ENCODE measurements around the gene DBP. TPM values are rescaled to one million over a fixed set of nuclear protein-coding genes. Genes with fewer than 3 reads are reported as not detected.

The DBP gene
- total and polyA plus RNA-seq, 2 experiments from 2014 or later, result 3.7 to 5.9 TPM

DNA sequence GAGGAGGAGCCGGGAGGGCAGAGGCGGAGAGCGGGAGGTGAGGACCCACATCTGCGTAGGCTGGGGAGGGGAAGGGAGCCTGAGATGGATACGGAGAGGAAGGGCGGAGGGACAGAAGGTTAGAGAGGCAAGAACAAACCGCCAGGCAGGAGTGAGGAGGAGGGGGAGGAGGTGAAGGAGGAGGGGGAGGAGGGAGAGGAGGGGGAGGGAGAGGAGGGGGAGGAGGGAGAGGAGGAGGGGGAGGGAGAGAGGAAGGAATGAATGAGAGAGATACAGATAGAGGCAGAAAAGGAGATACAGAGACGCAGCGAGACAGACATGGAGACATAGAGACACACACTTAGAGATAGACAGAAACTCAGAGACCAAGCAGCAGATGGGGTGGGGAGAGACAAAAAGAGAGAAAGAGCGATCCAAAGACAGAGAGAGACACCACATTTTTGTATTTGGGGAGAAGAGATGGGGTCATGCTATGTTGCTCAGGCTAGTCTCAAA lies 9.6 kb upstream of the DBP start:
- TF ChIP-seq EZH2 (IDR thresholded peaks at IDR 0.05; ENCODE audit: insufficient read depth, poor library complexity, severe bottlenecking) (no peak), EZH2phosphoT487 (IDR thresholded peaks at IDR 0.05; ENCODE audit: insufficient read depth, low read depth) (no peak)
- H3K27me3 ChIP-seq (replicated peaks; ENCODE audit: insufficient read depth), result no peaks in the 10 kb centered on the region
- H3K79me2 ChIP-seq (ENCODE audit: insufficient read depth), result no peaks in the 10 kb centered on the region
- WGBS, 2 experiments (ENCODE audit: low coverage in 1 of 2, low lambda C conversion rate in 2 of 2, missing lambda C conversion rate in 2 of 2), result 11 to 60% methylated on average over 2 to 10 of the region's 10 CpGs
- H3K9ac ChIP-seq, result no peak overlapping the region
- no peaks in the 10 kb centered on the region for H3K36me3 ChIP-seq (ENCODE audit: low read depth)
- no peaks in the 10 kb centered on the region for H3K9me2 ChIP-seq (ENCODE audit: insufficient read depth)
- H3K9me3 ChIP-seq (ENCODE audit: low read depth), result no peaks in the 10 kb centered on the region
- in situ Hi-C loops (cut with MboI), result no loop called here
- 0 out of 2 replicates have a peak, but pooled peaks cover 17% of the 10 kb centered on the region for H3K4me1 ChIP-seq (ENCODE audit: insufficient read depth)
- DNase-seq, result no peak
- H2AFZ ChIP-seq, result peak overlapping the region; percentile 93
- peak overlapping the region; percentile 73 for H3K4me3 ChIP-seq
- no peak overlapping the region for H3K27ac ChIP-seq
- no peaks in the 10 kb centered on the region for H4K20me1 ChIP-seq (ENCODE audit: insufficient read depth)
- H3F3A ChIP-seq (ENCODE audit: insufficient read depth), result peaks cover 7% of the 10 kb centered on the region; the same call in 1 of the 2 replicates
- H3K4me2 ChIP-seq (ENCODE audit: unreplicated experiment), result peak overlapping the region; percentile 96

DNA sequence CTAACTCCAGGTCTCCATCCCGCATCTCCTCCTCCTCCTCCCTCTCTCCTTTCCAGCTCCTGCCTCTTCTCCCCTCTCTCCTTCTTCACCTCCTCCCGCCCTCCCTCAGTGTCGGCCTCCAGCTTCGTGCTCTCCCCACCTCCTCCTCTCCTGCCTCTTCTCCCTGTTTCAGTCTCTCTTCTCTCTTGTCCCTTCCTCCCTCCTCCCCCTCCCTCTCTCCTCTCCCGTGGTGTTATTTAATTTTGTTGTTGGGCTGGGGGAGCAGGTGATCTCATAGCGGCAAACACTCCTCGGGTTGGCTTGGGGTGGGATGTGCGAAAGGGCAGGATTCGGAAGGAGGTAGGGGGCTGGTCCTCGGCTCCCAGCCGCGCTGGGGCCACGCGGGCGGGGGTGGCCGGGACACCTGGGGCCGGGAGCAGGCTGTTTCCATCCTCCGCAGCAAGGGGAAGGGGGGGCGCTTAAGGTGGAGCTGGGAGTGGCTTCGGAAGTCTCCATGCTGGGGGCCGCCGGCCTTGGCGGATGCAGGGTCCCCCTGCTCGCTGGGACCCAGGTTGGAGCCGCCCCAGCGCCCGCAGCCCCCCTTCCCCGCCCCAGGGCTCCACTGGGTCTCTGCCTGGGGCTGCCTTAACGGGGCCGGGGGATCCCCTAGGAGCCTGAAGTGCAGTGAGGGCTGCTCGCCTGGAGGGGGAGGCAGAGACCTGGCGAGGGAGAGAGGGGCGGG lies 9.0 kb upstream of the DBP start, which contains the start of gene CA11:
Gene CA11 (minus strand): TSS at position 187 of the 721 bp plus-strand sequence. CDS start 555 bp downstream, outside the sequence.
- peaks cover 7% of the 10 kb centered on the region; the same call in 1 of the 2 replicates for H3F3A ChIP-seq (ENCODE audit: insufficient read depth)
- H3K9me3 ChIP-seq (ENCODE audit: low read depth), result no peaks in the 10 kb centered on the region
- H3K79me2 ChIP-seq (ENCODE audit: insufficient read depth), result no peaks in the 10 kb centered on the region
- peak within 1 kb of the TSS; percentile 93 for H2AFZ ChIP-seq
- H3K27me3 ChIP-seq (replicated peaks; ENCODE audit: insufficient read depth), result no peaks in the 10 kb centered on the region
- 0 out of 2 replicates have a peak, but pooled peaks cover 17% of the 10 kb centered on the region for H3K4me1 ChIP-seq (ENCODE audit: insufficient read depth)
- TF ChIP-seq EZH2 (IDR thresholded peaks at IDR 0.05; ENCODE audit: insufficient read depth, poor library complexity, severe bottlenecking) (no peak), EZH2phosphoT487 (IDR thresholded peaks at IDR 0.05; ENCODE audit: insufficient read depth, low read depth) (no peak)
- H3K4me3 ChIP-seq, result peak within 1 kb of the TSS; percentile 73
- no peak within 1 kb of the TSS for H3K27ac ChIP-seq
- WGBS, 2 experiments (ENCODE audit: low coverage in 1 of 2, low lambda C conversion rate in 2 of 2, missing lambda C conversion rate in 2 of 2), result 1 to 4% methylated on average over 13 to 33 of the region's 33 CpGs
- H3K9ac ChIP-seq, result peak within 1 kb of the TSS; percentile 27
- H3K4me2 ChIP-seq (ENCODE audit: unreplicated experiment), result peak within 1 kb of the TSS; percentile 96
- no peaks in the 10 kb centered on the region for H3K9me2 ChIP-seq (ENCODE audit: insufficient read depth)
- peak; percentile 87 for DNase-seq
- H3K36me3 ChIP-seq (ENCODE audit: low read depth), result no peaks in the 10 kb centered on the region
- no peaks in the 10 kb centered on the region for H4K20me1 ChIP-seq (ENCODE audit: insufficient read depth)
- in situ Hi-C loops (cut with MboI), result no loop called here

DNA sequence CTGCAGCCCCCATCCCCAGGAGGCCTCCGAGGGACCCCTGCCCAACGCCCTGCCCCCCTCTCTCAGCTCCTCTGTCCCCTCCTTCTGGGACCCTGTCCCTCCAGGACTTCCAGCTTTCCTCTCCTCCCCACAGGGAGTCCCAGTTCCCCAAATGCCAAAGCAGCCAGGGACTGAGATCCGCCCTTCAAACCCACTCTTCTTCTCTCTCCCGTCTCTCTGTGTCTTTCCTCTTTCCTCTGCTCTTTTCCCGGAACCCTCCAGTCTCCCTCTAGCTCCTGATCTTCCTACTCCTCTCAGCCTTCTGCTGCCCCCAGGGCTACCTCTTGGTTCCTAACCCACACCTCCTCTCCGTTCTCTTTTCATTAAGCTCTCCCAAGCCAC lies 8.4 kb upstream of the DBP start:
- WGBS, 2 experiments (ENCODE audit: low coverage in 1 of 2, low lambda C conversion rate in 2 of 2, missing lambda C conversion rate in 2 of 2), result 1 to 5% methylated on average over 4 to 6 of the region's 6 CpGs
- H3K36me3 ChIP-seq (ENCODE audit: low read depth), result no peaks in the 10 kb centered on the region
- no peaks in the 10 kb centered on the region for H3K27me3 ChIP-seq (replicated peaks; ENCODE audit: insufficient read depth)
- H3F3A ChIP-seq (ENCODE audit: insufficient read depth), result peaks cover 7% of the 10 kb centered on the region; the same call in 1 of the 2 replicates
- in situ Hi-C loops (cut with MboI), result no loop called here
- H3K9me3 ChIP-seq (ENCODE audit: low read depth), result no peaks in the 10 kb centered on the region
- peak overlapping the region; percentile 93 for H2AFZ ChIP-seq
- TF ChIP-seq EZH2 (IDR thresholded peaks at IDR 0.05; ENCODE audit: insufficient read depth, poor library complexity, severe bottlenecking) (no peak), EZH2phosphoT487 (IDR thresholded peaks at IDR 0.05; ENCODE audit: insufficient read depth, low read depth) (no peak)
- peak overlapping the region; percentile 73 for H3K4me3 ChIP-seq
- no peaks in the 10 kb centered on the region for H3K79me2 ChIP-seq (ENCODE audit: insufficient read depth)
- H3K4me1 ChIP-seq (ENCODE audit: insufficient read depth), result 0 out of 2 replicates have a peak, but pooled peaks cover 17% of the 10 kb centered on the region
- peak overlapping the region; percentile 27; the same call in 1 of the 2 replicates for H3K9ac ChIP-seq
- H3K27ac ChIP-seq, result no peak overlapping the region
- no peaks in the 10 kb centered on the region for H3K9me2 ChIP-seq (ENCODE audit: insufficient read depth)
- H3K4me2 ChIP-seq (ENCODE audit: unreplicated experiment), result peak overlapping the region; percentile 96
- DNase-seq, result no peak
- H4K20me1 ChIP-seq (ENCODE audit: insufficient read depth), result no peaks in the 10 kb centered on the region

DNA sequence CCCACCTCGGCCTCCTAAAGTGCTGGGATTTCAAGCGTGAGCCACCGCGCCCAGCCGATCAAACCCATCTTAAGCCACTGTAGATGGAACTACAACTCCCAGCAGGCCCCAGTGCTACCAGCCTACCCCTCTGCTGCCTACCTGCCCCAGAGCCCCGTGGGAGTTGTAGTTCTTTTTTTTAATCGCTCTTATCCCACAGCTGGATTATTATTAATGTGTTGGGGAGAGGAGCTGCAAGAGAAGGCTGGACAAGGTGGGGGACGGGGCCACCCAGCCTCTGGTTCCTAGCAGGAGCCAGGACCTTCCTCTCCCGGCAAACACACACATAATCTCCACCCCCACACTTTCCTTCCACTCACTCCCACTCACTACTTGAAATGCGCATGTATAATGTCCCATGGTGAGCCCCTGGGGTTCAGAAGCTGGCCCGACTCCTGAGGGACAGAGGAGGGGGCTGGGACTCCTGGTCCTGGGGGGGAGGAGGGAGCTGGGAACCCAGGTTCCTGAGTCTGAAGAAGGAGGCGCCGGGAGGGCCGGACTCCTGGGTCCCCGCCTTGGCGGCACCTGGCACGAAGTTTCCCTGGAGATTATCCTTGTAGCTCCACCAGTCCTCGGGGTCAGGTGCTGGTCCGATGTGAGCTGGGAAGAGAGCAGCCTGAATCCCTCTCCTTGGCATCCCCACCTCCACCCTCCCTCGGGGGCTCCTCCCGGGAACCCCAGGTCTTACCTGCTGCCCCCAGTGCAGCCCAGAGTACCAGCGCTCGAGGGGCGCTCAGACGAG lies 7.8 kb upstream of the DBP start:
- DNase-seq, result peak; percentile 81
- H3K27ac ChIP-seq, result no peak overlapping the region
- no peaks in the 10 kb centered on the region for H3K36me3 ChIP-seq (ENCODE audit: low read depth)
- no peak overlapping the region for H3K9ac ChIP-seq
- no peaks in the 10 kb centered on the region for H3K27me3 ChIP-seq (replicated peaks; ENCODE audit: insufficient read depth)
- in situ Hi-C loops (cut with MboI), result no loop called here
- peak overlapping the region; percentile 73; the same call in 1 of the 2 replicates for H3K4me3 ChIP-seq
- no peaks in the 10 kb centered on the region for H3K79me2 ChIP-seq (ENCODE audit: insufficient read depth)
- WGBS, 2 experiments (ENCODE audit: low coverage in 1 of 2, low lambda C conversion rate in 2 of 2, missing lambda C conversion rate in 2 of 2), result 4 to 6% methylated on average over 21 to 25 of the region's 25 CpGs
- H3K4me2 ChIP-seq (ENCODE audit: unreplicated experiment), result peak overlapping the region; percentile 96
- H3K4me1 ChIP-seq (ENCODE audit: insufficient read depth), result 0 out of 2 replicates have a peak, but pooled peaks cover 17% of the 10 kb centered on the region
- peaks cover 7% of the 10 kb centered on the region; the same call in 1 of the 2 replicates for H3F3A ChIP-seq (ENCODE audit: insufficient read depth)
- peak overlapping the region; percentile 93 for H2AFZ ChIP-seq
- no peaks in the 10 kb centered on the region for H3K9me2 ChIP-seq (ENCODE audit: insufficient read depth)
- no peaks in the 10 kb centered on the region for H4K20me1 ChIP-seq (ENCODE audit: insufficient read depth)
- TF ChIP-seq EZH2phosphoT487 (IDR thresholded peaks at IDR 0.05; ENCODE audit: insufficient read depth, low read depth) (no peak), EZH2 (IDR thresholded peaks at IDR 0.05; ENCODE audit: insufficient read depth, poor library complexity, severe bottlenecking) (no peak)
- H3K9me3 ChIP-seq (ENCODE audit: low read depth), result no peaks in the 10 kb centered on the region

Data from GM23248 (cell line).